GM19324 (cell line): ENCODE data around the gene PLAAT2.
"Not testable (repeated sequence)": the region's sequence is repeated elsewhere in the genome, so short reads cannot be mapped to it uniquely, and the experiment has no call there.

ENCODE experiments used
- ATAC-seq: cut with Tn5 transposase; IDR thresholded peaks from one replicate; pipeline ENCODE4 v1.9.1; 2021; ENCODE audit warnings: mild to moderate bottlenecking, moderate library complexity; ENCODE audit not compliant: unreplicated experiment, low FRiP score

Gene PLAAT2

DNA sequence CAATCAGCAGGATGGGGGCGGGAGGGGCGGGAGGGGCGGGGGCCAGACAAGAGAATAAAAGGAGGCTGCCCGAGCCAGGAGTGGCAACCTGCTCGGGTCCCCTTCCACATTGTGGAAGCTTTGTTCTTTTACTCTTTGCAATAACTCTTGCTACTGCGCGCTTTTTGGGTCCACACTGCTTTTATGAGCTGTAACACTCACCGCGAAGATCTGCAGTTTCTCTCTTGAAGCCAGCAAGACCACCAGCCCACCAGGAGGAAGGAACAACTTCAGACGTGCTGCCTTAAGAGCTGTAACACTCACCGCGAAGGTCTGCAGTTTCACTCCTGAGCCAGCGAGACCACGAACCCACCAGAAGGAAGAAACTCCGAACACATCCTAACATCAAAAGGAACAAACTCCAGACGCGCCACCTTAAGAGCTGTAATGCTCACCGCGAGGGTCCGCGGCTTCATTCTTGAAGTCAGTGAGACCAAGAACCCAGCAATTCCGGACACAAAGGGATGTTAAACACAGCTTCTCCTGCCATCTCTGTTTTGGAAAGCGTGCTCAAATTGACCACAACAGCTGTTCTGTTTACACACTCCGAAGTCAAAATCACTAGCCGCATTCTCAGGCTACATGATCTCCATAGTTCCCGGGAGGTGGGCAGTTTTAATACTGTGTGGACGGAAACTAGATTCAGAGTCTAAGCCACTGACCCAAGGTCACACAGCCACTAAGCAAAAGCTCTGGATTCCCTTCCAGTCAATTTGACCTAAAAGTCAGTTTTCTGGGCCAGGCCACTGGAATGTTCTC lies 11.9 kb downstream of the PLAAT2 start:
- no peak for ATAC-seq

DNA sequence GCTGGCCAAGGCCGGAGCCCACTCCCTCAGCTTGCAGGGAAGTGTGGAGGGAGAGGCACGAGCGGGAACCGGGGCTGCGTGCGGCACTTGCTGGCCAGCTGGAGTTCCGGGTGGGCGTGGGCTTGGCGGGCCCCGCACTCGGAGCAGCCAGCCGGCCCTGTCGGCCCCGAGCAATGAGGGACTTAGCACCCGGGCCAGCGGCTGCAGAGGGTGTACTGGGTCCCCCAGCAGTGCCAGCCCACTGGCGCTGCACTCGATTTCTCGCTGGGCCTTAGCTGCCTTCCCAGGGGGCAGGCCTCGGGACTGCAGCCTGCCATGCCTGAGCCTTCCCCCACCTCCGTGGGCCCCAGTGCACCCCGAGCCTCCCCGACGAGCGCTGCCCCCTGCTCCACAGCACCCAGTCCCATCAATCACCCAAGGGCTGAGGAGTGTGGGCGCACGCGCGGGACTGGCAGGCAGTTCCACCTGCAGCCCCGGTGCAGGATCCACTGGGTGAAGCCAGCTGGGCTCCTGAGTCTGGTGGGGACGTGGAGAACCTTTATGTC lies 13.0 kb downstream of the PLAAT2 start:
- not testable (repeated sequence) for ATAC-seq

DNA sequence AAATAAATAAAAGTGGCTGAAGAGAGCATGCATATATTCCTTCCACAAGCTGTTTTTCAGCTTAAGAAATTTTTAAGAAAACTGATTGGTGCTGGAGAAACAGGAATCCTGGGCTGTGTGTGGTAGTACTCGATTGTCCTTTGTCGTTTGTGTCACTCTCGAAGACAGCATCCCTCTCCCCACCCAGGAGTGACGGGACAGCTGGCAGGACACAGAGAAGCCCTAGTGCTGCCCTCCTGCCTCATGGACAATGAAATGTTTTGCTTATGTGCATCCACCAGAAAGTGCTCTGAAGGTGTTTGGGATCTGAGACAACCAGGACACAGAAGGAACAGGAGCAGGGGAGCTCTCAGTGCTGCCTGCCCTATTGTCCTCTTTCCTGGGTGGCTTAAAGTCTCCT lies 13.8 kb downstream of the PLAAT2 start:
- no peak for ATAC-seq

DNA sequence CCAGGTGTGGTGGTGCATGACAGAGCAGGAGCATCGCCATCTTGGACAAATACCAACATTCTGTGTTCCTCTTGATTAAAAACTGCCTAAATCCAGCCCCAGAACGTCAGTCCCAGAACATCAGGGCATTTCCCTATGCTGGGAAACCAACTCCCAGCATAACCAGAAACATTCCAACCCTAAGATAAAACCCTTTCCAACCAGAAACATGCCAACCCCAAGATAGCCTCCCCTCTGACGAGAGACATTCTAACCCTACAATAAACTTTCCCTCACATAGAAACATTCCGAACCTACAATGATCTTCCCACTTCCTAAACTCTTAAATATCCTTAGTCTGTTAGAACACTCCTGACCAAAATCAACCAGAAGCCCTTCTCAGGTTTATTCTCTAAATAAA lies 15.0 kb downstream of the PLAAT2 start:
- ATAC-seq = no peak

DNA sequence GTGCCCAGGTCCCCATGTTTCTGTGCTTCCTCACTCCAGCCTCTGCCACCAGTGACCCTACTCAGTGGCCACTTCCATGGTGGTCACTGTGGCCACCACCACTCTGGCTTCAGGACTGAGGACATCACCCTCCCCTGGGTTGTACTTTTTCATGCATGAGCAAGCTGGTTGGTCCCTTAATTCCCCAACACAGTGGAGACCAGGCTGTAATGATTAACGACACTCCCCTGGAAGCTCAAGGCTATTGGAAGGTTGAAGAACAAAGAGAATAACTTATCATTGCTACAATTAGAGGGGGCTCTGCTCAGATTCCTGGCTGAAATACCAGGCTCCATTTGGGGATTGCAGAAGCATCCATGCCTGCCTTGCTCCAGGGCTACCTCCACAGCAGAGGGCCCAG lies 16.1 kb downstream of the PLAAT2 start:
- ATAC-seq = no peak

DNA sequence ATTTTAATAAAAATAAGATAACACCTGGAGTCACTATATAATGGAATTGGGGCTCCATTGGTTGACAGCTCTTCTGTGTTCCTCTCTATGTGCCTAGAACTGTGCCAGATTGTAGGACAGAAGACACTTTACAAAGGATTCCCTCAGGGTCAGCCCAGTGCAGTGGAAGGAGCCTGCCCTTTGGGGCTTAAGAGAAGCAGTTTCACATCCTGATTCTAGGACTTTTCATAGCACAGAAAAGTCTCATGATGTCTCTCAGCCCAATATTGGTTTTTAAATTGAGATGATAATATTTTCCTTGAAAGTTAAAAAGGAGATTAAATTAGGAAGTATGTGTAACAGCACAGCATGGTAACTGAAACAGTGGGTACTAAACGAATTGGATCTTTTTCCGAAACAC lies 19.5 kb downstream of the PLAAT2 start:
- no peak for ATAC-seq

DNA sequence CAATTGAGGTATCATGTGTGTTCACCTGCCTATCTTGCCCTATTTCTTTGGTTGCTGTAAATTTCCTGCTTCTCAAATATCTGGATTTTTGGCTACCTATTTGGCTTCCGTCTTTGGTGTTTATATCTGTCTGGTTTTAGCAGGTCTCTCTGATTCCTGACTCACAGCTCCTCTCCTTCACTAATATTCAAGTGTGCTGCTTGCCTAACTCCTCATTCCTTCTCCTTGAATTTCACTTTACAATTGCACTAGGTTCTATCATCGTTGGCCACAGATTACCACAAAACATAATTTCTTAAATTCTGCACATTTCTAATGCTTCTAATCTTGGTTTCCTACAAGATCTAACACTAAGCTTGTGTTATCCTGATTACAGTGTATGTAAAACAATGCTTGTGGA lies 20.7 kb downstream of the PLAAT2 start:
- not testable (repeated sequence) for ATAC-seq

DNA sequence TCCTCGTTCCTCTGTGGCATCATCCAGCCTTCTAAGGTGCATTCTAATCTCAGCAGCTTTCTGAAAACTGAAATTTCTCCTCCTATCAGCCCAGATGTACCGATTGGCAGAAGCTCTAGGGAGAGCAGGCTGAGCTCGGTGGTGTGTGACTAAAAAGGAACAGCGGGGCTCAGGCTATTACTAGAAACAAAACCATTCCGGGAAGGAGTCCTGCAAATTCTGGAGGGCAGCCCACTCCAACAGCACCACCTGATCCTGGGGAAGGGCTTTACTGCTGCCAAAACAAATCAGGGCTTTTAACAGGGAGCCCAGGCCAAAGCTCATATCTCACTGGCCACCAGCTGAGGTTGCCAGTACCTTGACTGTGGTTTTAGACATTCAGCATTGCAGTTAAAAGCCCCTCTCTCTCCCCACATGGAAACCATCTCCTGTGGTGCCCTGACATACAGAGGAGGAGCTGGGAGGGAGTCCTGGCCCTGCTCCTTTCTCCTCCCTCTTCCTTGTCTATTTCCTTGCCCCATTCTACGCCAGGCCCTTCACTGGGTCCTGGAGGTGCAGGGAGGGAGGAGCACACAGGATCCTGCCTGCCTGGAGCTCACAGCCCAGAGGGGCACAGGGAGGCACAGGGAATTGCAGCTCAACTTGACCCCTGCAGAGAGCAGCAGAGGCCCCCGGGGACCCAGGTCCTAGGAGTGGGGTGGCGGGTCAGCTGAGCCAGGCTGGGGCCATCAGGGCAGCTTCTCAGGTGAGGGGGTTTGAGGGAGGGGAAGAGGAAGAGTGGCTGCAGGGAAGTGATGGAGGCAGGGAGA lies 25.7 kb downstream of the PLAAT2 start:
- ATAC-seq = no peak

DNA sequence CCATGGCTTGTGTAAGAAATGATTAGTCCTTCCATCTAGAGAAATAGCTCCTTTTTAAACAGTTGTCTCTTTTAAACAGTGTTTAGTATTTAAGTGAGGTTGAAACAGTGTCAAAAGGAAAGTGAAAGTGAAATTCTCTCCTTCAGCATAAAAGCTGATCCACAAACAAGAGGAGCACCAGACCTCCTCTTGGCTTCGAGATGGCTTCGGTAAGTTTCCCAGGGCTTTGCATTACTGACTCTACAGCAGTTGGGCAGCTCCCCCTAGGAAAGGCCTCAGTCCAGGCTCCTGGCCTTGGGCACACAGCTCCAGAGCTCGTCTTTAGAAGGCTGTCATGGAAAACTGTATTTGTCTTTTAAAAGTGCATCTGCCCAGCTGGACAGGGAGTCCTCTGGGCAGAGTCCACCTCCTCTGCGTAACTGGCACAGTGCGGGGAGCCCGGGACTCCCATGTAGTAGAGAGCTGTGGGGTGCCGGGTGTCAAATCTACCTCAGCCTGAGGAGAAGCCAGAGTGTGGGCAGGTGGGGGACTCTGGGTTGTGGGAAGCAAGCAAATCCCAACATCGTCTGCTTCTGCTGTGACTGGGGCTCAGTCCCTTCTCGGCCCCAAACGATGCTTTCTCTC lies 26.4 kb downstream of the PLAAT2 start, which contains the start of gene PLAAT4:
Gene PLAAT4 (plus strand): TSS at position 140 of the 624 bp plus-strand sequence. CDS start 61 bp downstream, at position 201.
- ATAC-seq = no peak

DNA sequence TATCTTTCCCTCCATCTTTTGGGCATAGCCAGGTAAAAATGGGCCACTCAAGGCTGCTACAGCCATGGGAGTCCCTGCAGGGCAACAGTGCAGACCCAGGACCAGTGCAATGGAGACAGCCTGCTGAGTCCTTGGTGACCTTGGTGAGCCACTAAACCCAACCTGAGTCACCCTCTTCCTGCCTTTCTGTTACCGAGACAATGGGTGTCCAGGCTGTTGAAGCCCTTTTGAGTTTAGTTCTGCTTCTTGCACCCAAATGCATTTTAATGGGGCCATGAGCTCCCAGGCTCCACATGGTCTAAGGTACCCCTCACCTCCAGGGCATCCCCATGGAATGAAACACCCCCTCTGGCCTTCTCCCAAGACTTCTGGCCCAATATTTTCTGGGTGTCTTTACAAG lies 27.4 kb downstream of the PLAAT2 start:
- no peak for ATAC-seq

DNA sequence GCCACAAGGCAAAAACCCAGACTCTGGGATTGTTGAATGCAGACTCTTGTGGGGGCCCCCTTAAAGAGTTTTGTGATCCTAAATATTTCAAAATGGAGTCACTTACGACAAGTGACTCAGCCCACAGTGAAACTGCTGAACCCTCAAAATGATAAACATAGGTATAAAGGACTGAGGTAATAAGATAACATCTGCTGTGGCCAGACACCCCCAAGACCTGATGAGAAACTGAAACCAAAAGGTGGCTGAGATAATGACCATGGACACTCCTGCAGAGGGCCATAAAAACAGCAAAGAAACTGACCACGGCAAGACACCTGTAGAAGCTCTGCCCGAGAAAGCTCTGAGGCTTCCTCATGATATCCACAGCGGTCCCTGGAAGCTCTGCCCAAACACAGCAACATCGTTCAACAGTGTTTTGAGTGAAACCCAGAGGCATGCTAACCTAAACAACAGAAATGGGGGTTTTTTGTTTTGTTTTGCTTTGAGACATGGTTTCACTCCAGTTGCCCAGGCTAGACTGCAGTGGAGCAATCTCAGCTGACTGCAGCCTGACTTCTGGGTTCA lies 28.2 kb downstream of the PLAAT2 start:
- peak; percentile 38 for ATAC-seq

DNA sequence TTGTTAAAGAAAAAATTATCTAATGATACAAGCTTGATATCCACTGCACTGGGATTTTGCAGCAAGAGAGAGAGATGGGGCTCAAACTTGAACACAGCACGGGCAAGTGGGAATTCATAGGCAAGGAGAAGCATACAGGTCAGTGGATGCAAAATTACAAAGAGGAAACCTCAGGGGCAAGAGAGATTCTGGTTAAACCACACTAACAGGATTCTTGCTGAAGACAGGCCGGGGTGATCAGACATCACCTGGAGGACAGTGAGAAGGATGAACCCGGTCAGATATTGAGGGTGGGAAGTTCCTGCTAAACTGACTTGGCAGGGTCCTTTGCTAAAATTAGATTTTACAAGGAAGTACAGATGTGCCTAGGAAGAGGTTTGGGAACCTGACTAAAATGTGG lies 29.1 kb downstream of the PLAAT2 start:
- ATAC-seq = no peak

DNA sequence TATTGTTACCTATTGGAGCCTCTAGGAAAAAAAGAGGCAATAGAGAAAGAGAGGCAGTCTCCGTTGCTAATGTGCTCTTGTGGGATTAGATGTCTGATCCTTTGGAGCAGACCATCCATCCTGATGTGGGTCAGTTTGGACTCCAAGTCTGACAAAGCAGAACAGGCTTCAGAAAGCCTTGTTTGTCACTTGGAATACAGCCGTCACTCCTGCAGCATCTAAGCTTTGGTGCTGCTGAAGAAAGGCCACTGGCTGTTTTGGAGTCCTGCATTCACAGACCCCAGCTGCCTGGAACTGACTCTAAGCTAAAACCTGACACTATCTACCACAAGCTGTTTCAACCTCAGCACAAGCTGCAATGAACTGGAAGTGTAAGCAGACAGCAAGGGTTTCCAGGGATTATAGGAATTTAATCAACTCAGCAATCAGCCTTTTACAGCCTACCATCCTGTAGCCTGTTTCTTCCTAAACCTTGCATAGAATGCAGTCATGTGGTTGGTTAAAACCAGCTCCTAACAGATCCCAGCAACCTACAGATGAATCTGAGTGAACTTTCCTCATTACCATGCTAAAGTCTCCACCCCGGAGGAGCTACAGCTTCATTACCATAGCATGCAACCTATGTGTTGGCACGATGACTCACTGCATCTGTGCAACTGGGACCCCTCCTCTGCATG lies 30.2 kb downstream of the PLAAT2 start:
- ATAC-seq = no peak

DNA sequence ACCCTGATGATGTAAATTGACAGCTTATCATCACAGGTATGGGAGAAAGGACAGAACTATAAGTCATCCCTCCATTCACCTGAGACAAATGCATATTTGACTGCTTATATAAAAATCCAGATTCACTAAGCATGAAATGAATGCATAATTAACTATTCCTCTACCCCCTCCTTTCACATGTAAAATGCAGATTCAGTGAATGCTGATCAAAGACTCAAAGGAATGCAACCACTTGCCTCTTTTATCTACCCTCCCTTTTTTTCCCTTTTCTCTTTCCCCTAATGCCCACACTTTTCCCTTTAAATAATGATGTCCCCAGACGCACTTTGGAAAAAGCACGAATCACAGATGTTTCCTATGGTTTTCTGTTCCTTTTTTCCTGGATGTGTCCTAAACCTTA lies 31.1 kb downstream of the PLAAT2 start:
- no peak for ATAC-seq

DNA sequence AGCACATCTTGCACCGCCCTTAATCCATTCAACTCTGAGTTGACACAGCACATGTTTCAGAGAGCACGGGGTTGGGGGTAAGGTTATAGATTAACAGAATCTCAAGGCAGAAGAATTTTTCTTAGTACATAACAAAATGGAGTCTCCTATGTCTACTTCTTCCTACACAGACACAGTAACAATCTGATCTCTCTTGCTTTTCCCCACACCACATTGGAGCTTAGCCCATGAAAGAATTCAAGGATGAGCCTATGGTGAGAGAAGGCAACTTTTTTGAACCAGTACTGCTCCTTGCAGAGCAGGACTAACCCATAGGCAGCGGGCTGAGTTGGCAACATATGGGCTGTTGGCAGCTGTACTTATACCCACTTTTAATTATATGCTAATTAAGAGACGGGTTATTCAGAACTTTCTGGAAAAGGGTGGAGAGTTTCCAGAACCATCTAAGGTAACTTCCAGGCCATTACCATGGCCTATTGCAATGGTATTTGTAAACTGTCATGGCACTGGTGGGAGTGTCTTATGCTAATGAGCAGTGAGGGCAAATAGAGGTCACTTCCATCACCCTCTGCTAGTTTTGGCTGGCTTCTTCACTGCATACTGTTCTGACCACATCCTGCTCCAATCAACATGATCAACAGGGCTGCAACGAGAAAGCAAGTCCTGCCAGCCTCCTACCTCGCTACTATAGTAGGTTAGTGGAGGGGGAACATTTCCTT lies 31.9 kb downstream of the PLAAT2 start:
- ATAC-seq = peak; percentile 54

DNA sequence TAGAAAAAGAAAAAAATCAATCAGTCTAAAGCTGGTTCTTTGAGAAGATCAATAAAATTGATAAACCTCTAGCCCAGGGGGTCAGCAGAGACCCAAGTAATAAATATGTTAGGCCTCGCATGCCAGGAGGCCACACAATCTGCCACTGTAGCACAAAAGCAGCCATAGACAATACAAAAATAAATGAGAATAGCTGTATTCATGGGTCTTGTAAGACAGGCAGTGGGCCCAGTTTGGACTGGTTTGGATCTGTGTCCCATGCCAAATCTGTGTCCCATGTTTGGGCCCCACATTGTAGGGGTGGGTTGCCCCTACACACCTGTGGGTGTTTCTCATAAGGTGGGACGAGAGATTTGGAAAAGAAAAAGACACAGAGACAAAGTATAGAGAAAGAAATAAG lies 33.2 kb downstream of the PLAAT2 start:
- ATAC-seq = no peak

DNA sequence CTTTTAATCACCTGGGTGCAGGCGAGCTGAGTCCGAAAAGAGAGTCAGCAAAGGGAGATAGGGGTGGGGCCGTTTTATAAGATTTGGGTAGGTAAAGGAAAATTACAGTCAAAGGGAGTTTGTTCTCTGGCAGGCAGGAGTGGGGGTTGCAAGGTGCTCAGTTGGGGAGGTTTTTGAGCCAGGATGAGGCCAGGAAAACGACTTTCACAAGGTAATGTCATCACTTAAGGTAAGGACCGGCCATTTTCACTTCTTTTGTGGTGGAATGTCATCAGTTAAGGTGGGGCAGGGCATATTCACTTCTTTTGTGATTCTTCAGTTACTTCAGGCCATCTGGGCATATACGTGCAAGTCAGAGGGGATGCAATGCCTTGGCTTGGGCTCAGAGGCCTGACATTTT lies 33.8 kb downstream of the PLAAT2 start:
- not testable (repeated sequence) for ATAC-seq

DNA sequence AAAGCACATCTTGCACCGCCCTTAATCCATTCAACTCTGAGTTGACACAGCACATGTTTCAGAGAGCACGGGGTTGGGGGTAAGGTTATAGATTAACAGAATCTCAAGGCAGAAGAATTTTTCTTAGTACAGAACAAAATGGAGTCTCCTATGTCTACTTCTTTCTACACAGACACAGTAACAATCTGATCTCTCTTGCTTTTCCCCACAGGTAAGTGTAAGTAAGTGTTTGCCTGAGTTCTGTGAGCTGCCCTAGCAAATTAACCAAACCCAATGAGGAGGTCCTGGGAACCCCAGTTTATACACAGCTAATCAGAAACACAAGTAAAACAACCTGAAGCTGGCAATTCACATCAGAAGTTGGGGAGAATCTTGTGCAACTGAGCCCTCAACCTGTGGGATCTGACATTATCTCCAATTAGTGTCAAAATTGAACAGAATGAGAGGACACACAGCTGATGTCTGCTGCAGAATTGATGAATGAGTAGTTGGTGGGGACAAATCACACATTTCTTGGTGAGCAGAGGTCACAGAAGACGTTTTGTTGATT lies 34.4 kb downstream of the PLAAT2 start:
- not testable (repeated sequence) for ATAC-seq

DNA sequence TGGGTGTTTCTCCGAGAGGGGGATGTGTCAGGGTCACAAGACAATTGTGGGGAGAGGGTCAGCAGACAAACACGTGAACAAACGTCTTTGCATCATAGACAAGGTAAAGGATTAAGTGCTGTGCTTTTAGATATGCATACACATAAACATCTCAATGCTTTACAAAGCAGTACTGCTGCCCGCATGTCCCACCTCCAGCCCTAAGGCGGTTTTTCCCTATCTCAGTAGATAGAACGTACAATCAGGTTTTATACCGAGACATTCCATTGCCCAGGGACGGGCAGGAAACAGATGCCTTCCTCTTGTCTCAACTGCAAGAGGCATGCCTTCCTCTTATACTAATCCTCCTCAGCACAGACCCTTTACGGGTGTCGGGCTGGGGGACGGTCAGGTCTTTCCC lies 35.0 kb downstream of the PLAAT2 start:
- not testable (repeated sequence) for ATAC-seq
